T-helper 2 cell treated with Interferon-gamma antibody and Interleukin-4, amounts not matched to agents 5 μg/mL and 100 μg/mL, for 36 hours (primary cell): Measurements from ENCODE around the gene SNX1.
"Not testable (repeated sequence)": the region's sequence is repeated elsewhere in the genome, so short reads cannot be mapped to it uniquely, and the experiment has no call there.

Experiments used
- DNase-seq: peaks from one replicate; pipeline ENCODE4 v3.0.0; 2021; ENCODE audit warnings: low spot score
- H3K27ac Mint-ChIP-seq: one replicate; pipeline ENCODE4 v1.8.0; 2021; ENCODE audit warnings: mild to moderate bottlenecking, mixed read lengths
- H3K27me3 Mint-ChIP-seq: one replicate; pipeline ENCODE4 v1.8.0; 2021; ENCODE audit warnings: low read depth, mixed read lengths
- H3K36me3 Mint-ChIP-seq: one replicate; pipeline ENCODE4 v1.8.0; 2021; ENCODE audit warnings: low read depth, mixed read lengths
- H3K4me1 Mint-ChIP-seq: one replicate; pipeline ENCODE4 v1.8.0; 2021; ENCODE audit warnings: low read depth, mixed read lengths
- H3K4me3 Mint-ChIP-seq: one replicate; pipeline ENCODE4 v1.8.0; 2022; ENCODE audit warnings: mild to moderate bottlenecking, moderate library complexity, mixed read lengths
- H3K9me3 Mint-ChIP-seq: one replicate; pipeline ENCODE4 v1.8.0; 2021; ENCODE audit warnings: mixed read lengths

Gene SNX1

GRCh38 chr15:64067564-64068030 is 28.2 kb upstream of the SNX1 start:
- Mint-ChIP-seq H3K4me3 (no peak overlapping the region), H3K36me3 (peaks cover 13% of the 10 kb centered on the region), H3K27me3 (no peaks in the 10 kb centered on the region), H3K9me3 (no peaks in the 10 kb centered on the region), H3K27ac (no peak overlapping the region), H3K4me1 (peaks cover 11% of the 10 kb centered on the region)
- peak; percentile 58 for DNase-seq

GRCh38 chr15:64068133-64068532 is 27.6 kb upstream of the SNX1 start:
- Mint-ChIP-seq H3K27me3 (no peaks in the 10 kb centered on the region), H3K36me3 (peaks cover 16% of the 10 kb centered on the region), H3K27ac (no peak overlapping the region), H3K4me1 (peaks cover 11% of the 10 kb centered on the region), H3K4me3 (no peak overlapping the region), H3K9me3 (no peaks in the 10 kb centered on the region)
- no peak for DNase-seq

DNA sequence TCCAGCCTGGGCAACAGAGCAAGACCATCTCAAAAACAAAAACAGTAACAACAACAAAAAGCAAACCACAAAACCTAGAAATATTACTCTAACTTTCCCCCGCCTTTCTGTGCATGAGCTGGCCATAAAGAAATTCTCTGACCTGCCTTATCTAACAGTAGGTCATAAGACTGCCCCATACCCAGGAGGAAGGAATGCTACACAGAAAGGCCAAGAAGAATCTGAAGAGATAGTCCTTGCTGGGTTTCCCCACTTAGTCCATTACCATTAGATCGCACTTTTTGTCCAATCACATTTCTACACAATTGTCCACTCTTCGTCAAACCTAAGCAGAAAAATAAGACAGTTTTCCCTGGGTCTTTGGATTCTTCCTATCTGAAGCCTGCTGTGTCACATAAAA is 25.7 kb upstream of the SNX1 start:
- Mint-ChIP-seq H3K27ac (no peak overlapping the region), H3K27me3 (no peaks in the 10 kb centered on the region), H3K4me1 (peaks cover 11% of the 10 kb centered on the region), H3K9me3 (no peaks in the 10 kb centered on the region), H3K4me3 (no peak overlapping the region), H3K36me3 (peaks cover 23% of the 10 kb centered on the region)
- no peak for DNase-seq

DNA sequence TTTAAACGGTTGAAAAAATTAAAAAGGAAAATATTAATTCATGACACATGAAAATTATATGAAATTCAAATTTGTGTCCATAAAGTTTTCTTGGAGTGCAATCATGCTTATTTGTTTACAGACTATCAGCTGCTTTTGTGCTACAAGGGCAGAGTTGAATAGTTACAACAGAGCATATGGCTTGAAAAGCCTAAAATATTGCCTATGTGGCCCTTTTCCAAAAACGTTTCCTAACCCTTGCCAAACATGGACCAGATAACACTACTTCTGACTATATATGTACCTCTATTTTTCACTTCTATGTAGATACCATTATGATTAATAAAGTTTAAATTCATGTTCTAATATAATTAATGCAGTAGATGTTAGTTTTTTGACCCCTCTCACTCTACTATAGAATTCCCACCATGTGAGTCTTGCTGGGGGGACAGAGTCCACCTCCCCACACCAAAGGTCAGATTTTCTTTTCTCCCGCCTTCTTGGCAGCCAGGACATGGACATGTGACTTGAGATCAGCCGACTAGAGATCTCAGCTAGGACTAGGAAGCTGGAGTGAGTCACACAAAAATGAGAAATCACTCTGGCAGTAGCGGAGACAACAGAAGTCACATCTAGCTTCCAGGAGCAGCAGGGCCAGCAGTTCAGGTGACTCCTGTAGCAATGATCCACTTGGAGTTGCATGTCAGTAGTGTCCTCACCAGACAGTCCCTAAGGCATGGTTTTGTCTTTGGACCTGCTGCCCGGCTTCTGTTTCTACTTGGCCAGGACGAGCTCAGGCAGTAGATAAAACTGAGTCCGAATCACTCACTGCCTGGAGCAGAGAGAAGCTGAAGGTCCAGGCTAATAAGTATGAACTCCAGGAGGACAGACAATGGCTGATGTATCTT is 24.6 kb upstream of the SNX1 start:
- Mint-ChIP-seq H3K4me3 (no peak overlapping the region), H3K36me3 (peaks cover 27% of the 10 kb centered on the region), H3K27ac (no peak overlapping the region), H3K4me1 (peaks cover 14% of the 10 kb centered on the region), H3K9me3 (no peaks in the 10 kb centered on the region), H3K27me3 (no peaks in the 10 kb centered on the region)
- no peak for DNase-seq

- Mint-ChIP-seq H3K4me1 (peaks cover 16% of the 10 kb centered on the region), H3K36me3 (peaks cover 27% of the 10 kb centered on the region), H3K27me3 (no peaks in the 10 kb centered on the region), H3K4me3 (no peak overlapping the region), H3K9me3 (no peaks in the 10 kb centered on the region), H3K27ac (no peak overlapping the region)
- no peak for DNase-seq
Measured at GRCh38 chr15:64071931-64072765, 23.6 kb upstream of the SNX1 start.

DNA sequence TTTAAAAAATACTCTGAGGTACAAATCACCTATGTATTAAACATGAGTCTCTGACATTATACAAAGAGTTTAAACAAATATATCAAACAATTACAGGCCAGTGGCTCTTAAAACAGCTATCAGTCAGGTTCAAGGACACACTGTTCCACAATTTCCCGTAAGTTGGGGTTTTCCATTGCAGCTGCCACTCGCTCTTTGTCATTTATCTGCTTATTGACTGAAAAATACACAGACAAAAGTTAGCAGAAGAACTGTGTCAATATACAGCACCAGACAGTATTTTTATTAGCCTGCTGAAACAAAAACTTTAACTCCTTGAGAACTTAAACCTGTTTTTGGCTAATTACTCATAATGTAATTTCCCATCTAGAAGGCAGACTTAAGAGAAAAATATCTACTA is 23.0 kb upstream of the SNX1 start:
- no peak for DNase-seq
- peaks cover 33% of the 10 kb centered on the region for H3K36me3 Mint-ChIP-seq
- no peaks in the 10 kb centered on the region for H3K9me3 Mint-ChIP-seq
- no peak overlapping the region for H3K27ac Mint-ChIP-seq
- H3K4me1 Mint-ChIP-seq = peaks cover 11% of the 10 kb centered on the region
- H3K4me3 Mint-ChIP-seq = no peak overlapping the region
- no peaks in the 10 kb centered on the region for H3K27me3 Mint-ChIP-seq

- H3K4me3 Mint-ChIP-seq, H3K9me3 Mint-ChIP-seq, DNase-seq, H3K4me1 Mint-ChIP-seq, H3K27me3 Mint-ChIP-seq, H3K27ac Mint-ChIP-seq: not testable (repeated sequence)
- peaks cover 33% of the 10 kb centered on the region for H3K36me3 Mint-ChIP-seq
Measured at GRCh38 chr15:64073496-64073895, 22.3 kb upstream of the SNX1 start.

DNA sequence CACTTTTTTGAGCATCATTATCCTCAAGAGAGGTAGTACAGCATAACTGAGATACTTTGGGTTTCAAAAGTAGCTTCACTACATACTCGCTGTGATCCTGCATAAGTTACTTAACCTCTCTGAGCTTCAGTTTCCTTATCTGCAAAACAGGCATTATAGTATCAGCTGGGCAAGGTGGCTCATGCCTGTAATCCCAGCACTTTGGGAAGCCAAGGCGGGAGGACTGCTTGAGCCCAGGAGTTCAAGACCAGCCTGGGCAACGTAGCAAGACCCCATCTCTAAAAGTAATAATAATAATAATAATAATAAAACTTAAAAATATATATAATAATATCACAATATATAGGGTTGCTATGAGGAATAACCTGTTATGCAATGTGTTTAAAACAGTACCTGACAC is 13.0 kb upstream of the SNX1 start:
- Mint-ChIP-seq H3K4me1 (no peaks in the 10 kb centered on the region), H3K27me3 (no peaks in the 10 kb centered on the region), H3K36me3 (peaks cover 23% of the 10 kb centered on the region), H3K9me3 (peaks cover 1% of the 10 kb centered on the region), H3K27ac (no peak overlapping the region), H3K4me3 (no peak overlapping the region)
- no peak for DNase-seq

DNA sequence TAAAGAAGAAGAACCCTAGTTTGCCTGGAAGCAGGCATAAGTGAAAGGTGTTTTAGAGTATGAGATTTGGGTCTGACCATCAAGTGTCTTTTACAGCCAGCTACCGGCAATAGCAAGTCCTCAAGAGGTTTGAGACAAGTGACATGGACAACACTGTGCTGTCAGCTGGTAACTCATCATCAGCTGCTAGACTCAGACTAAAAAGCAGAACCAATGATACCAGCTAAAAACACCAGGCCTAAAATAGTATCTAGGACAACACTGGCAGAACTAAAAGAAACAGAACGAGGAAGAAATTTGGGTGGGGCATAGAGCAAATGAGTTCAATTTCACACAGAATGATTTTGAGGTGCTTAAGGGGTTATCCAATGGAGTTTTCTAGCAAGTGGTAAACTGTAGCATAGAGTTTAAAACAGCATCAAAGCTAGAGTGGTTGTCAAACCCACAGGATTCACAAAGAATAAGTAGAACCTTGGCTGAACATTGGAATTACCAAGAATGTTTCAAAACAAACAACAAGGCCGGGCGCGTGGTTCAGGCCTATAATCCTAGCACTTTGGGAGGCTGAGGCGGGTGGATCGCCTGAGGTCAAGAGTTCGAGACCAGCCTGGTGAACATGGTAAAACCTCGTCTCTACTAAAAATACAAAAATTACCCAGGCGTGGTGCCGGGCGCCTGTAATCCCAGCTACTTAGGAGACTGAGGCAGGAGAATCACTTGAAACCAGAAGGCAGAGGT is 6.1 kb upstream of the SNX1 start:
- no peak overlapping the region for H3K4me3 Mint-ChIP-seq
- DNase-seq = no peak
- peaks cover 27% of the 10 kb centered on the region for H3K4me1 Mint-ChIP-seq
- H3K27me3 Mint-ChIP-seq = no peaks in the 10 kb centered on the region
- H3K36me3 Mint-ChIP-seq = peaks cover 35% of the 10 kb centered on the region
- no peak overlapping the region for H3K27ac Mint-ChIP-seq
- H3K9me3 Mint-ChIP-seq = peaks cover 4% of the 10 kb centered on the region

DNA sequence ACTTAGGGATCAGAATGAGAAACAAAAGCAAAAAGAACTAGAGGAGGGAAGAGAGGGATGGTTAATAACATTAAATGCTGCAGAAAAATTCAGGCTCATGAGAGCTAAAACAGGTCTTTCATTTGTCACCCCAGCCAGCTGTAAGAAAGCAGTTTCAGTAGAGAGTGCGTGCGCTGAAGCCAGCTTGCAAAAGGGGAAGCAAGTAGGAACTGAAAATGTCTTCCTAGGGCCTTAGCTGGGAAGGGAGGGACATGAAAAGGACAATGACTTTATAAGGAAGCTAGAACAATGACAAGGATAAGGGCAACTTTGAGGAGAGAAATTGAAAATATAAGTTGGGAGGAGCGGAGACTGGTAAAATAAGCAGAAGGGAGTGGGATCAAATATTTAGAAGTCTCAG is 5.3 kb upstream of the SNX1 start:
- H3K4me1 Mint-ChIP-seq = peaks cover 34% of the 10 kb centered on the region
- H3K36me3 Mint-ChIP-seq = peaks cover 33% of the 10 kb centered on the region
- no peak overlapping the region for H3K27ac Mint-ChIP-seq
- no peak for DNase-seq
- peaks cover 4% of the 10 kb centered on the region for H3K9me3 Mint-ChIP-seq
- H3K4me3 Mint-ChIP-seq = no peak overlapping the region
- no peaks in the 10 kb centered on the region for H3K27me3 Mint-ChIP-seq

DNA sequence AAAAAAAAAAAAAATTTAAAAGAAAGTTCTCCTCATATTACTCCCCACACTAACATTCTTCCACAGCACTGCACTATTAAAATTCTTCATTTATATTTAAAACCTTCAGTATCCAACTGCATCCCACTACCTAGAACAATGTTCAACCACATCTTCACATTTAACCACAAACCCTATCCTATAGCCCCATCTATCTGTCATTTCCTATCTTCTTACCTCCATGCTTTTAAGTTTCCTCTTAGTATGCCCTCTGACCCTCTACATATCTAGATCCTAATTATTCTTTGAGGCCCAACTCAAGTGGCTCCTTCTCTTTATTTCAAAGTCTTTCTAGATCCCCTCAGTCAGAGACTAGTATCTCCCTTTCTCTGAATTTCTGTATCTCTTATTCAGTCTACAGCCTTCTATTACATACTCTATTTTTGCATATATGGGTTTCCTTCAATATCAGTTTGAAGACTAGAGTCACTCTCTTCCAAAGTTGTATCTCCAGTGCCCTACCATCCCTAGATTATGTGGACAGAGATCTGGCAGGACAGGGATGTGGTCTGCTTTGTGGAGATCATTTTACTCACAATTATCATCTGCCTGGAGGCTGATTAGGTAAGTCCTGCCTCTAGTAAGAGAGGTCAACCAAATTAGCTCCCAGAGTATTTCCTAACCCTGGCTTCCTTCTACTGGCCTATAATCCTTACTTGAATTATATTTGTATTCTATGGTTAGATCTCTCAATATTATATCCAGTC is 3.5 kb upstream of the SNX1 start:
- no peak for DNase-seq
- Mint-ChIP-seq H3K27me3 (no peaks in the 10 kb centered on the region), H3K4me3 (peak overlapping the region; percentile 99), H3K27ac (peak overlapping the region; percentile 96), H3K4me1 (peaks cover 41% of the 10 kb centered on the region), H3K36me3 (peaks cover 30% of the 10 kb centered on the region), H3K9me3 (peaks cover 4% of the 10 kb centered on the region)

DNA sequence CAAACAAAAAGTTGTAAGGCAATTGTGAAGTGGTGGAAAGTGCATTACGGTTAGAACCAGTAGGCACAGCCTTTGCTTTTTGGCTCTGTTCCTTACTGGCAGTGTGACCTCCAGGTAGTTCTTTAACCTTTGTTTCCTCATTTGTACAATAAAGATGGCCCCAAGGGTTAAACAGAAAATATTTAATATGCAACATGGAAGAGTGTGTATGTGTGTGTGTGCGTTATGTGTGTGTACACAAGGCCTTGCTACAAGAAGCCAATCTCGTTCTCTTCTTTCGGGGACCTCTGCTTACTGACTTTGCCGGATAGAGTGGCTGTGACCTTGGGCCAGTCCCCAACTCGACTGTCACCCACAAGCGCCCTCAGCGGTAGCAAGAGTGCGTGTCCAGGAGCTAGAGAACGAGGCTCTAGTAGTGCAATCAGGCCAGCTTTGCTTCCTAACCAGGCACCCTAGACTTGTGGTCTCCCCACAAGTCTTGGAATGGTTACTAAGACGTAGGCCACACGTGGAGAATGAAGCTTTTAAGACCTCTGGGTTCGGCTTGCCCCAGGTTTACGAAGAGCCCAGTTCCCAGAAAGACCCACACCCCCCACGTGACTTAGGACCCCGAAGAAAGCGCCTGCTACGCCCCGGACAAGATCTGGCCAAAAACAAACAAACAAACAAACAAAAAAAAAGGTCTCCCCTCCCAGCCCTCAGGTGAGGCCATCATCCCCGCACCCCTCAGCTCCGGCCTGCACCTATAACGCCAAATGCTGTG is 2.7 kb upstream of the SNX1 start:
- Mint-ChIP-seq H3K9me3 (peaks cover under 1% of the 10 kb centered on the region), H3K36me3 (peaks cover 26% of the 10 kb centered on the region), H3K4me3 (peak overlapping the region; percentile 99), H3K27me3 (no peaks in the 10 kb centered on the region), H3K27ac (peak overlapping the region; percentile 96), H3K4me1 (peaks cover 48% of the 10 kb centered on the region)
- peak; percentile 56 for DNase-seq
